Activated naive CD8-positive, alpha-beta T cell treated with anti-CD3 and anti-CD28 coated beads, Interleukin-2, amount 50 U/mL, for 16 hours (primary cell): ENCODE data around the gene MYO3B.

Source experiments
- DNase-seq: peaks from one replicate; pipeline ENCODE4 v3.0.0-alpha.2; 2020; ENCODE audit warnings: low read depth, low spot score

MYO3B gene

DNA sequence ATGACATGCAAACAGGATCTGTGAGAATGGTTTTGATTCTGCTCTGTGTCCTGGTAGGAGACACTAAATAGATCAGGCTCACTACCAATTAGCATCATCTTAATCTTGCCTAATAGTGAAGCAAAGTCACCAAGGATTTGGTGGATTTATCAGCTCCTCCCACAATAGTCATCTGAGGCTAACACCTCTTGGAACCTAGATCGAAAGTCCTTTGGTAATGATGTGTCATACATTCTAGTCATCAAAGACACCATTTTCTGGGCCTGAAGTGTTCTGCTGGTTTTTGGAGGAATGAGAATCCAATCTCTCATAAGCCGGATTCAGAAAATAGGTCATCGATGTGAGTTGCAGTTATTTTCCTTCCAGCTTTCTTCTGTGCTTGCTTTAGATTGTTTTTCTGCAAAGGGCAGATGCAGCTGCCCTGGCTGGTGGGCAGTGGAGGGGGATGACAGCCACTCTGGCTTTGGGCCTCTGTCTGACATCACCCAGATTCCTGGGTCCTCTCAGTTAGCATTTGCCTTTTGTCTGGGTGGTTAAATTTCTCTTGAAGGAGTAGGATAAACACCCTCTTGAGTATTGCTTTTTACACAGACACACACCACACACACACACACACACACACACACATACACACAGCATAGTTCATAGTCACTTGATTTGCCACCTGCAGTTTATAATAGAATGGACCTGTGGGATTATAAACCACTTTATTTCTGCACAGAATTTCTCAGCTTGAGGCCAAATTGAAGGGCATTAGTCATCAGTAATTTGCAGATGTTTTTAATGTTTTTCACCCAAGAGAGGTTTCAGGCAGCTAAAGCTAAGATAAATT lies at the start of gene MYO3B:
MYO3B (plus strand) TSS at position 198 of the 832 bp plus-strand sequence; CDS start at position 339, 141 bp downstream.
- DNase-seq: no peak

- no peak for DNase-seq
Observed at GRCh38 chr2:170139276-170139967, 38.5 kb upstream of the MYO3B start.

- DNase-seq: no peak
Observed at GRCh38 chr2:170140561-170140960, 37.4 kb upstream of the MYO3B start.

DNA sequence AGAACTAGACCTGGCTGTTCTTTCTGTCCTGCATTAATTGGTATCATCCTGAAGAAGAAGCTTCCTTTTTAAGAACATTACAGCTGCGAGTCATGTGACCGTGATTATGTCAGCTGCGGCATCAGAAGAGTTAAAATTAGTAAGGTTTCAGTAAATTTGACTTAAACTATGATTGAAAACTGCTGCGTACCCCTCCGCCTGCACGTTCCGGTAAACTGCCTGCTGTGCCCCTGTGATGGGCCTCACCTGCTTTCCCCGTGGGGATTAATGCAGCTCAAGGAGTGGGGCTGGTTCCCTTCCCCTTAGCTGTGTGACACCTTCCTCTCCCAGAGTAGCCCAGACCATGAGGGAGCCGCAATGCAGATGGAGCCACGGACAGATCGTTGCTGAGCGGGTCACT lies 36.1 kb upstream of the MYO3B start:
- DNase-seq: no peak

GRCh38 chr2:170142502-170142901 lies 35.4 kb upstream of the MYO3B start:
- no peak for DNase-seq

DNA sequence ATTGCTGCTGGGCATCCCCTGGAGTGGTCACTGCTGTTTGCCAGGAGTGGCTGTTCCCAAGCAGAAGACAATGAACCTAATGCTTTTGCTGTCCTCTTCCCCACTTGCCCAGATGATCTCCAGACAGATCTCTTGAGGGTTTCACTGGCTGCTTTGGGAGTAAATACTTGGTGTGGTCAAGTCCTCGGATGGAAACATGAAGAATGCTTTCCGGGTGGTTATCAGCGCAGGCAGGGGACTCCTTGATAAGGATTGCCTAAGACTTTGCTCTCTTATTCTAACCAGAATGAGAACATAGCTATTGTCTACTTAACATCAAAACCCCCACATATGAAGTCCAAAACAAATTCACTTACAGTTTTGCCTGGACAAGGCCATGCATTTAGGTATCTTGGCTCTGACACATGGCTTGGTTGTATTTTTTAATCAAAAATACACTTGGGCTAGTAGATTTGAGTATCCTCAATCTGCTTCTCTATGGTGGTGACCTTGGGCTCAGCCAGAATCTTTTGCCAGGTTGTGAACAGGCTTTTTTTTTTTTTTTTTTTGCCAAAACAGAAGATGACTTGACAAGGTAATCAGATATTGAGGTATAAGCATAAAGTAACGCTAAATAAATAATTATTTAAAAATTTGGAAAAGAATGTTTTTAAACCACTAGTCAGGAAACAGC lies 34.8 kb upstream of the MYO3B start:
- no peak for DNase-seq

DNA sequence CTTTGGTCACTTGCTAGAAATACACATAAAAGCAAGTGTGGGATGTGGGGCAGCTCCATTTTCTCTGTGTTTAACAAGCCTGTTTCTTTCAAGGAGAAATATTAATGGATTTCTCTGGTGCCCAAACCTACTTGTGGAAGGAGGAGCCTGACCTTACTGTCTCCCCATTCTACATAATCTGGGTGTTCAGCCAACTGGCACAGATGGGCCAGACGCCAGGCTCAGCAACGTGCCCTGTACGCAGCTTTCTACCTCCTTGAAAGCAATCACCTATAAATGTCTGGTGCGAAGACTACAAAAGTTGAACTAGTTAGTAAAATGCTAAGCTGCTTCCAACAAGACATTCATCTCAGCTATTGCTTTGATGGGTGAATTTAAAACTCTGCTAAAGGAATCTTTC lies 33.2 kb upstream of the MYO3B start:
- no peak for DNase-seq

- no peak for DNase-seq
Observed at GRCh38 chr2:170145191-170145590, 32.8 kb upstream of the MYO3B start.

DNA sequence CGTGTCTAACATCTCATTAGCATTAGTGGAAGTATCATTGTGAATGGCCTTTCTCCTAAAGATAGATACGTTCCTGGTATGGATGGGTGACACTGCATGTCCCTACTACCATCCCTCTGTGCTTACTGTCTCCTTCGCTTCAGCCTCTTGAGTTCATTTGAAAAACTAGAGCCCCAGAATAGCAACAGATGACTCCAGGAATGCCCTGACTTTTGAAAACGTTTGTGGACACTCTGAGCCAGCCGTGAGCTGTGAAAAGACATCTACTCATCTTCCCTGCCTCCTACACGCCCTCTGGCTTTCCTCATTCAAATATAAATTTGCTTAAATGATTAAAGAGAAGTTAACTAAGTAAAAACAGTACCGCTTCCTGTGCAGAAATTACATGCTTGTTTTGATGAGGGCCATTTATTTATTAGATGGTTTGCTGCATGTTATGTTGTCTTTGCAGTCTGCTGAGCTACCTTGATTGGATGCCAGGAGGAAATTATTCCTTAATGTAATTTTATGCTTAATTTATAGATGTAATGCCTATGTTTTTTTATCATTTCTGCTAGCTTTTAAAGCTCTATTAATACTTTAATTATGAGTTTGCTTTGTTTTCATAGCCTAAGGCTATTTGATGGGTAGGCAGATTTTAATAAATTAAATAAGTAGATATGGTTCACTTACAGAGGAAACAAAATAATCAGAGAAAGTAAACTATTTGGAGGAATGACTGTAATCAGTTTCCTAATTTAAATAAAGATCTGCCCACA lies 32.1 kb upstream of the MYO3B start:
- no peak for DNase-seq

DNA sequence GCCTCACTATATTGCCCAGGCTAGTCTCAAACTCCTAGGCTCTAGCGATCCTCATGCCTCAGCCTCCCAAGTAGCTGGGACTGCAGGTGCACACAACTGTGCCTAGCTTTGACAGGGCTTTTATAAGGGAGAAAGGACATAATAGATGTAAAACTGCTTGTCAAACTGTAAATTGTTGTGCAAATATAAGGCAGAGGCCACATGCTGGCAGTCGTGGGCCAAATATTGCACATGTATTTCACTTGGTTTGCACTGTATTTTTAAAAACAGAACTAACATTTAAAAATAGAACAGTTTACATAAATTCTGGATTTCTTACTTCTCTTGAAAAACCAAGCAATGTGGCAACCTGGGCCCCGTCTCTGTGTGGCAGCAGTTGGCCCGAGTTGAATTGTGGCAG lies 31.2 kb upstream of the MYO3B start:
- DNase-seq: no peak

DNA sequence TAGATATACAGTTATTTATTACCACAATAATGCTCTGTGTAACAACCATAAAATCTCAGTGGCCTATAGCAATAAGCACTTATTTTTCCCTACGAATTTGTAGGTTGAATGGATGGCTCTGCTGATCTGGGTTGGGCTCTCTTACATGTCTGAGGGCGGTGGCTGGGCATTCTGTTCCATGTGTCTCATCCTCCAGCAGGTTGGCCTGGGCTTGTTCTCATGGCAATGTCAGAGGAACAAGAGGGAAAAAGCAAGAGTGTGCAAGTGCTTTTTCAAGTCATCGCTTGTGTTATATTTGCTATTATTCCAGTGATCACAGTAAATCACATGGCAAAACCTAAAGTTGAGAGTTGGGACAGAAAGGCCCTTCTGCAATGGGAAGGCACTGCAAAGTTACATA lies 30.4 kb upstream of the MYO3B start:
- DNase-seq: no peak

GRCh38 chr2:170148161-170148560 lies 29.8 kb upstream of the MYO3B start:
- DNase-seq: no peak

DNA sequence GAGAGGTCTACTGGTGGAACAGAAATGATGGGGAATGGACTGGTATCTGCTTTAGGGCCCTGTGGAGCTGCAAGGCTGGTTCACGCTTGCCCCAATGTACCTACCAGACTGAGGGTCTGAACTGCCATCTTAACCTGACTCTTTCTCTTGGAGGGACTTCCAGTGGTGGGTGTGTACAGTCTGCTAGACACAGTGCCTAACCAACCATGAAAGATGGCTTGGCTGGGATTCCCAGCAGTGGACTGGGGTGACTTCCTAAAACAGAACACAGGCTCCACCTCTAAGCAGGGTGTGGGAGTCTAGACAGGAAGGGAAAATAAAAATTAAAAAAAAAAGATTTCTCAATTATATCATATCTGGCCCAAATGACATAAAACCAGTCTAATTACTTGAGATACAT lies 25.5 kb upstream of the MYO3B start:
- no peak for DNase-seq

- no peak for DNase-seq
Observed at GRCh38 chr2:170155022-170155722, 22.8 kb upstream of the MYO3B start.

- no peak for DNase-seq
Observed at GRCh38 chr2:170155723-170156253, 22.2 kb upstream of the MYO3B start.

- DNase-seq: no peak
Observed at GRCh38 chr2:170156592-170156991, 21.4 kb upstream of the MYO3B start.

DNA sequence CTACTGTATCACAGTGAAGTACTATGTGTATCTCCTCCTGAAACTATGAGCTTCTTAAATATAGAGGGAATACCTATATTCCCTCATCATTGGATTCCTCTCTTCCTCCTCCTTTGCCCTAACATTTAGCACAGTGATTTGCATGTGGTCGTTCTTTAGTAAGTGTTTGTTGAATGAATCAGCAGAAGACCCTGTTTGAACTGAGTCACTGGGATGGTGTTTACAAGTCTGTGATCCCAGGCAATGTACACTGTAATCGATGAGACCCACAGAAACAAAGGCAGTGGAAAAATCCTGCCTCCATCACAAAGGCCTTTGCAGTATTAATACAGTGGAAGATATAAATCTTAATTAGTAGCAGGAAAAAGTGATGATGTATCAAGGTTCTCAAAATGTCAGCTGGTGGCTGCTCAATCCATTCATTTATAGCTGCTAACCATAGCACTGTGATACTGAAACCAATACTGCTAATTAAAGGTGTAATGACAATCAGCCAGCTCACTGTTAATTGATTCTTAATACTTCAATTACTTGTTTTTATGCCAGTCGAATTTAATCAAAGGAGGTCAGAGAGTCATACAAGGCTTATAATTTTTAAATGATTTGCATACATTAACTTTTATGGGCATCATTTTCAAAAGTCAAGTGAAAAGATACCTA lies 20.8 kb upstream of the MYO3B start:
- DNase-seq: no peak

DNA sequence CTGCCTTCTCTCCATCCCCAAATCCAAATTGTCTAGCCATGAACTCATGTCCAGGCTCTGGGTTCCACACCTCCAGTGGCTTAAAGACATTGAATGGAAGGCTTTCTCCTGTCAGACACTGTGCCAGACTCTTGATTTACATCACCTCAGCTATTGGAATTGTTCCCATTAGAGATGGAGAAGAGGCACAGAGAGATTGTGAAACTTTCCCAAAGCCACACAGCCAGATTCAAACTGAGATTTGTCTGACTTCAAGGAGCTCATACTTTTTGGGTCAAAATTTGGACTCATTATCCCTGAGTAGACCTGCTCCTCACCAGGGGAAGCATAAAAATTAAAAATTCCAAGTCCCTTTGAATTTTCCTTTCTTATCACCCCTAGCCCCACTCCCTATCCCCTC lies 18.9 kb upstream of the MYO3B start:
- DNase-seq: no peak

DNA sequence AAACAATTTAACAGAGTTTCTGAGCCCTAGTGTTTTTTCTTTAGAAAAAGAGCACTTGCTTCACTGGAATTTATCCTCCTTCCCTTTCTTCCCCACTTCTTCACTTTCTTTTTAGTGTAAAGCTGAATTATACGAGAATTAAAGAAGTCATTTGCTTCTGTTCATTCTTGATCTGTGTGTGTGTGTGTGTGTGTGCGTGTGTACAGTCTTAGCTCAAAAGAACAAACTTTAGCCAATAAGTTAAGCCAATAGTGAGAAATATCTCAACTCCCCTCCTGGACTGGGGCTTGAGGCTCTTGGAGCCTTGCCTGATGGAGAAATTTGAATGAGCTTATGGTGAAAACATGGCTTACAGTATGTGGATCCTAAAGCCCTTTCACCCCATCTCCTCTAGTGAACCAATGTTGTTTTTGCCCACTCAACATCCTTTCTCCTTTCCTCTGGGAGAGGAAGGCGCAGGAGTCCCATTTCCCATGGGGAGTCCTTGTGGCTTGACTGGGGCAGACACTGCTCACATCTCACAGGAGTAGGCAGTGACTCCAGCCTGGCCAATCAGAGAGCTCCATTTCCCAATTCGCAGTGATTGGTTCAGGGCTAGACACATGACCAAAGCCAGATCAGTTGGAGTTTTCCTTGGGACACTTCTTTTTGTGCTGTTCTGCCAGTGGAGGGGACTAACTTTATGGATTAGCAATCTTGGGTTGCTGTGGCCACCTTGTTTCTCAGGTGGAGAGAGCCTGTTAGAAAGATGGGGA lies 16.3 kb upstream of the MYO3B start:
- DNase-seq: no peak

DNA sequence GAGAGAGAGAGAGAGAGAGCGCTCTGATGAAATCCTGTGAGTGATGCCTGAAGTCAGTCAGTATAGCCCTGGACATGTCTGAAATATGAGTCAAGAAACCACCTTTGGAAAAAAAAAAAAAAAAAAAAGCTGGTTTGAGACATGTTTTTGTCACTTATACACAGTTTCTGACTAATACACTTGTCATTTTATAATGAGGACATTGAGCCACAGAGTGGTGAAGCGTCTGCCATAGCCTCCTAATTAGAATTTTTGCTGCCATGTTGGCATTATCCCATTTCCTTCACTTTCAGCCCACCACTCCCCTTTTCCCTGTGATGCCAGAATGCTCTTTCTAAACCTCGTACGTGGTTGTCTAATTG lies 15.7 kb upstream of the MYO3B start:
- no peak for DNase-seq
